Measurements from ENCODE around the gene CFAP100.

Gene CFAP100

GRCh38 chr3:126406389-126407296 is 11.9 kb downstream of the CFAP100 start:
- DNase-seq, result no peak

GRCh38 chr3:126407412-126408044 is 12.8 kb downstream of the CFAP100 start:
- DNase-seq, result no peak

- no peak for DNase-seq
These were observed 13.4 kb downstream of the CFAP100 start for GRCh38 chr3:126408099-126408498.

GRCh38 chr3:126412841-126413692 is 18.4 kb downstream of the CFAP100 start:
- no peak for DNase-seq

- DNase-seq, result no peak
These were observed 19.0 kb downstream of the CFAP100 start for GRCh38 chr3:126413693-126414080.

GRCh38 chr3:126414406-126414805 is 19.7 kb downstream of the CFAP100 start:
- DNase-seq, result no peak

GRCh38 chr3:126414961-126415660 is 20.4 kb downstream of the CFAP100 start:
- DNase-seq, result no peak

GRCh38 chr3:126415661-126416591 is 21.2 kb downstream of the CFAP100 start:
- no peak for DNase-seq

- DNase-seq, result no peak
These were observed 22.2 kb downstream of the CFAP100 start for GRCh38 chr3:126416943-126417342.

GRCh38 chr3:126417515-126417914 is 22.8 kb downstream of the CFAP100 start:
- DNase-seq, result no peak

- DNase-seq, result no peak
These were observed 23.3 kb downstream of the CFAP100 start for GRCh38 chr3:126417981-126418530.

GRCh38 chr3:126418661-126419131 is 24.0 kb downstream of the CFAP100 start:
- no peak for DNase-seq

- no peak for DNase-seq
These were observed 24.5 kb downstream of the CFAP100 start for GRCh38 chr3:126419151-126419703.

GRCh38 chr3:126419886-126420786 is 25.4 kb downstream of the CFAP100 start:
- DNase-seq, result no peak

GRCh38 chr3:126421573-126422119 is 26.9 kb downstream of the CFAP100 start:
- DNase-seq, result no peak

GRCh38 chr3:126422121-126422520 is 27.4 kb downstream of the CFAP100 start:
- DNase-seq, result no peak

- no peak for DNase-seq
These were observed 27.9 kb downstream of the CFAP100 start for GRCh38 chr3:126422571-126423091.

- DNase-seq, result no peak
These were observed 28.7 kb downstream of the CFAP100 start for GRCh38 chr3:126423191-126424038.
